DOHH2 (cell line): Measurements from ENCODE around the gene MACROD2.

Source experiments
- H3F3A ChIP-seq: fragments of 200-600 bp; sonication (generic), shearing (Covaris generic); 2 replicates; pipeline ENCODE4 v1.6.0; 2016; ENCODE audit warnings: antibody characterized with exemption, mild to moderate bottlenecking; ENCODE audit not compliant: control insufficient read depth, insufficient read depth
- H3K27ac ChIP-seq: fragments of 200-600 bp; sonication (generic); 2 replicates; pipeline ENCODE4 v1.5.1; 2014; ENCODE audit warnings: low read depth, mild to moderate bottlenecking, low read length, moderate library complexity
- H3K27me3 ChIP-seq: fragments of 200-600 bp; sonication (generic); 2 replicates; pipeline ENCODE4 v1.6.1; 2014; ENCODE audit warnings: mild to moderate bottlenecking, low read length, mixed read lengths; ENCODE audit not compliant: control insufficient read depth
- H3K36me3 ChIP-seq: fragments of 200-600 bp; sonication (generic); 2 replicates; pipeline ENCODE4 v1.6.1; 2014; ENCODE audit warnings: mild to moderate bottlenecking, low read length, moderate library complexity, mixed read lengths; ENCODE audit not compliant: control insufficient read depth
- H3K4me1 ChIP-seq: fragments of 200-600 bp; sonication (generic); 2 replicates; pipeline ENCODE4 v1.6.1; 2014; ENCODE audit warnings: mild to moderate bottlenecking, low read length, mixed read lengths; ENCODE audit not compliant: control insufficient read depth
- H3K4me2 ChIP-seq: fragments of 200-600 bp; sonication (generic); 2 replicates; pipeline ENCODE4 v1.6.0; 2014; ENCODE audit warnings: mild to moderate bottlenecking, low read length, moderate library complexity
- H3K4me3 ChIP-seq: fragments of 200-600 bp; sonication (generic); 2 replicates; pipeline ENCODE4 v1.5.1; 2014; ENCODE audit warnings: mild to moderate bottlenecking, low read length, mixed read lengths
- H3K79me2 ChIP-seq: fragments of 200-600 bp; sonication (generic); 2 replicates; pipeline ENCODE4 v1.6.1; 2014; ENCODE audit warnings: mild to moderate bottlenecking, low read length, mixed read lengths; ENCODE audit not compliant: control insufficient read depth
- H3K9me2 ChIP-seq: fragments of 200-600 bp; sonication (generic); replicated peaks from 2 replicates; pipeline ENCODE4 v1.6.1; 2014; ENCODE audit warnings: mild to moderate bottlenecking, low read length, mixed read lengths; ENCODE audit not compliant: control insufficient read depth
- H3K9me3 ChIP-seq: fragments of 200-600 bp; sonication (generic); 2 replicates; pipeline ENCODE4 v1.6.1; 2014; ENCODE audit warnings: antibody characterized with exemption, low read length, mixed read lengths; ENCODE audit not compliant: control insufficient read depth, insufficient read depth
- H4K20me1 ChIP-seq: fragments of 200-600 bp; sonication (generic); 2 replicates; pipeline ENCODE4 v1.6.0; 2014; ENCODE audit warnings: low read depth, mild to moderate bottlenecking, antibody characterized with exemption, low read length, moderate library complexity; ENCODE audit not compliant: control insufficient read depth, insufficient read depth
- CTCF ChIP-seq: fragments of 200-600 bp; sonication (generic); IDR thresholded peaks from one replicate; pipeline ENCODE4 v1.5.1; 2014; ENCODE audit warnings: antibody characterized with exemption, mild to moderate bottlenecking, low read depth, low read length; ENCODE audit not compliant: poor library complexity, severe bottlenecking
- EZH2phosphoT487 ChIP-seq: fragments of 200-600 bp; sonication (generic); IDR thresholded peaks from 2 replicates; pipeline ENCODE4 v1.6.1; 2017; ENCODE audit warnings: borderline replicate concordance, mild to moderate bottlenecking, antibody characterized with exemption, low read length, moderate library complexity, mixed read lengths

The MACROD2 gene

GRCh38 chr20:14622796-14623195, 627.5 kb downstream of the MACROD2 start:
- H3K4me3 ChIP-seq, result no peak overlapping the region
- no peaks in the 10 kb centered on the region for H3K4me1 ChIP-seq
- no peaks in the 10 kb centered on the region for H3K79me2 ChIP-seq
- H3K4me2 ChIP-seq, result no peak overlapping the region
- no peak overlapping the region for H3K27ac ChIP-seq
- H4K20me1 ChIP-seq, result no peaks in the 10 kb centered on the region
- no peaks in the 10 kb centered on the region; the same call in 1 of the 2 replicates for H3K9me2 ChIP-seq
- no peak for TF ChIP-seq CTCF
- TF ChIP-seq EZH2phosphoT487, result no peak
- H3K9me3 ChIP-seq, result no peaks in the 10 kb centered on the region
- no peaks in the 10 kb centered on the region for H3F3A ChIP-seq
- no peaks in the 10 kb centered on the region for H3K36me3 ChIP-seq
- H3K27me3 ChIP-seq, result no peaks in the 10 kb centered on the region

DNA sequence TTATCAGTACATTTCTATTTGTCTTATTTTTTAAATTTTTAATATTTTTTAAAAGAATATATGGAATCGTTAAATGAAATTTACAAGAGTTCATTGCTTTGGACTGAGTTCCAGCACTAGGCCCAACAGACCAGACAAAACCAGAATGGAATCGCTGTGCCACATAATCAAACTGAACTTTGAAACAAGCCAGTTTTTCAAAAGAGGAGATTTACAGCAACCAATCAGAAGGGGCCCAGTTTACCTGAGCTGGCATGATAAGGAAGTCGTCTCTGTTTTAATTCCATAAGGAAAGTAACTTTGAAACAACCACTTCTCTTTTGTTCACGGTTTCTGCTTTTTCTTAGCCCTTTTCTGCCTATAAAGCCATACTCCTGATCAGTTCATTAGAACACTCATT, 635.7 kb downstream of the MACROD2 start:
- Histone ChIP-seq H3K9me2 (no peaks in the 10 kb centered on the region; the same call in 1 of the 2 replicates), H3K36me3 (no peaks in the 10 kb centered on the region), H4K20me1 (no peaks in the 10 kb centered on the region), H3K9me3 (no peaks in the 10 kb centered on the region), H3K4me3 (no peak overlapping the region), H3K4me2 (no peak overlapping the region), H3K27me3 (no peaks in the 10 kb centered on the region), H3K79me2 (no peaks in the 10 kb centered on the region), H3K27ac (no peak overlapping the region), H3F3A (no peaks in the 10 kb centered on the region), H3K4me1 (no peaks in the 10 kb centered on the region)
- TF ChIP-seq EZH2phosphoT487 (no peak), CTCF (no peak)

DNA sequence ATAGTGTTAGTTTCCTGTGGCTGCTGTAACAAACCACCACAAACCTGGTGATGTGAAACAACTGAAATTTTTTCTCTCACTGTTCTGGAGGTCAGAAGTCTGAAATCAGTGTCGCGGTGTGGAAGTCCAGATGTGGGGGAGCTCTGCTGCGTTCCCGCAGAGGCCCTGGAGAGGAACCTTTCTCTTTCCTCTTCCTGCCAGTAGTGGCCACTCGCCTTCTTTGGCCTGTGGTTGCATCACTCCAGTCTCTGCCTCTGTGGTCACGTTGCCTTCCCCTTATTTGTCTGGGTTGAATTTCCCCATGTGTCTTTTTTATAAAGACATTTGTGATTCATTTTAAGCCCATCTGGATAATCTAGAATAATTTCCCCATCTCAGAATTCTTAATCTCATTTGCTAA, 637.6 kb downstream of the MACROD2 start:
- H3K27ac ChIP-seq, result no peak overlapping the region

More for the DNA sequence above, 637.6 kb downstream of the MACROD2 start:
- H3F3A ChIP-seq, result no peaks in the 10 kb centered on the region
- no peak overlapping the region for H3K4me3 ChIP-seq
- H3K79me2 ChIP-seq, result no peaks in the 10 kb centered on the region
- H4K20me1 ChIP-seq, result no peaks in the 10 kb centered on the region
- no peaks in the 10 kb centered on the region for H3K9me3 ChIP-seq
- H3K4me2 ChIP-seq, result no peak overlapping the region
- H3K4me1 ChIP-seq, result no peaks in the 10 kb centered on the region
- H3K9me2 ChIP-seq, result no peaks in the 10 kb centered on the region
- no peaks in the 10 kb centered on the region for H3K36me3 ChIP-seq
- TF ChIP-seq CTCF (no peak), EZH2phosphoT487 (no peak)
- H3K27me3 ChIP-seq, result no peaks in the 10 kb centered on the region
